ENCODE measurements around the gene TBCE.

The TBCE gene

GRCh38 chr1:235367000-235367908, at the start of gene TBCE:
Gene TBCE, plus strand, starts transcription at chr1:235367427. Its CDS starts 12,623 bp downstream, at chr1:235380050.
- DNase-seq, result peak; percentile 79 to 82

- no peak for DNase-seq
Observed at GRCh38 chr1:235319255-235319654, 48.0 kb upstream of the TBCE start.

- DNase-seq, result no peak
Observed at GRCh38 chr1:235320521-235321179, 46.6 kb upstream of the TBCE start.

GRCh38 chr1:235324296-235324695, 42.9 kb upstream of the TBCE start:
- no peak for DNase-seq

GRCh38 chr1:235325139-235325538, 42.1 kb upstream of the TBCE start:
- DNase-seq, result no peak

- DNase-seq, result no peak
Observed at GRCh38 chr1:235325854-235326253, 41.4 kb upstream of the TBCE start.

GRCh38 chr1:235326719-235327558, 40.3 kb upstream of the TBCE start:
- peak; percentile 48 to 58 for DNase-seq

GRCh38 chr1:235327559-235328270, 39.5 kb upstream of the TBCE start, which contains the start of gene ARID4B:
Gene ARID4B, minus strand, starts transcription at chr1:235328179. Its CDS starts 1,260 bp downstream, at chr1:235326919.
- DNase-seq, result peak in 1 of 2 experiments; percentile 49

GRCh38 chr1:235328271-235329138, 38.7 kb upstream of the TBCE start, which contains the start of gene GGPS1:
Gene GGPS1, plus strand, starts transcription at chr1:235328570. Its CDS starts 6,695 bp downstream, at chr1:235335265.
- peak; percentile 98 to 100 for DNase-seq

- peak; percentile 24 to 42 for DNase-seq
Observed at GRCh38 chr1:235329139-235329902, 37.9 kb upstream of the TBCE start.

GRCh38 chr1:235330918-235331285, 36.3 kb upstream of the TBCE start:
- no peak for DNase-seq

- no peak for DNase-seq
Observed at GRCh38 chr1:235331401-235331800, 35.8 kb upstream of the TBCE start.

- DNase-seq, result peak in 1 of 2 experiments; percentile 8
Observed at GRCh38 chr1:235336903-235337302, 30.3 kb upstream of the TBCE start.

GRCh38 chr1:235339746-235340145, 27.5 kb upstream of the TBCE start:
- no peak for DNase-seq

GRCh38 chr1:235341334-235341733, 25.9 kb upstream of the TBCE start:
- no peak for DNase-seq

GRCh38 chr1:235342039-235342438, 25.2 kb upstream of the TBCE start:
- no peak for DNase-seq

GRCh38 chr1:235342471-235342870, 24.8 kb upstream of the TBCE start:
- DNase-seq, result no peak

GRCh38 chr1:235343726-235344125, 23.5 kb upstream of the TBCE start:
- peak in 1 of 2 experiments; percentile 60 for DNase-seq

GRCh38 chr1:235351441-235351840, 15.8 kb upstream of the TBCE start:
- no peak for DNase-seq

GRCh38 chr1:235351898-235352297, 15.3 kb upstream of the TBCE start:
- DNase-seq, result no peak
